Measurements from ENCODE around the gene RFNG. TPM values are rescaled to one million over a fixed set of nuclear protein-coding genes. Genes with fewer than 3 reads are reported as not detected.

The RFNG gene
- total RNA-seq, 1 experiment from 2014 or later: 52.0 TPM

GRCh38 chr17:81999976-82000802, 51.4 kb downstream of the RFNG start:
- H3K9me3 ChIP-seq (ENCODE audit: control insufficient read depth in 1 of 2, insufficient read depth in 1 of 2, low read depth in 1 of 2, low read length in 2 of 2): no peaks in the 10 kb centered on the region
- no peak overlapping the region; the same call in 1 of the 2 replicates for H3K9ac ChIP-seq (ENCODE audit: low read length)
- H3K4me2 ChIP-seq (ENCODE audit: low read length): no peak overlapping the region
- H3K4me3 ChIP-seq (replicated peaks in 1 of 2; ENCODE audit: low read depth in 1 of 2, low read length in 2 of 2): no peak overlapping the region
- TF ChIP-seq SRF (IDR thresholded peaks at IDR 0.05; ENCODE audit: low read depth): no peak
- no peak for TF ChIP-seq REST (IDR thresholded peaks at IDR 0.05; ENCODE audit: low read depth)
- no peaks in the 10 kb centered on the region for H4K20me1 ChIP-seq (ENCODE audit: insufficient read depth)
- no peaks in the 10 kb centered on the region for H3K27me3 ChIP-seq (ENCODE audit: insufficient read depth, low read length)
- ATAC-seq (no peak), DNase-seq (ENCODE audit: low read depth, low spot score) (no peak)
- ChIA-PET POLR2A (no interaction called here), RAD21 (ENCODE audit: low non-redundant PET in 1 of 2, low total read pairs in 2 of 2, uncharacterized antibody in 2 of 2, unreplicated experiment in 2 of 2) (no interaction called here), CTCF (no interaction called here)
- no peaks in the 10 kb centered on the region for H3K79me2 ChIP-seq (ENCODE audit: insufficient read depth, low read length)
- H3K27ac ChIP-seq (ENCODE audit: low read depth, low read length): no peak overlapping the region
- no TSS peak for BruUV-seq (replicated peaks)
- H3K4me1 ChIP-seq (ENCODE audit: control insufficient read depth in 1 of 2, insufficient read depth in 2 of 2, low read length in 2 of 2): peaks cover 44 to 55% of the 10 kb centered on the region in 2 experiments
- intact Hi-C loops (cut with micrococcal nuclease): no loop called here
- H3K9me2 ChIP-seq (ENCODE audit: insufficient read depth): no peaks in the 10 kb centered on the region
- no peaks in the 10 kb centered on the region; a peak in 1 of 4 replicates for H3K36me3 ChIP-seq (ENCODE audit: control insufficient read depth in 1 of 2, insufficient read depth in 2 of 2, low read length in 2 of 2)
- no peak overlapping the region for H2AFZ ChIP-seq (ENCODE audit: low read depth, low read length, poor library complexity, severe bottlenecking)

- no peaks in the 10 kb centered on the region for H3K79me2 ChIP-seq (ENCODE audit: insufficient read depth, low read length)
- BruUV-seq (replicated peaks): no TSS peak
These were observed 52.0 kb downstream of the RFNG start for GRCh38 chr17:81999587-81999975.

More at GRCh38 chr17:81999587-81999975, 52.0 kb downstream of the RFNG start:
- H3K4me3 ChIP-seq (replicated peaks in 1 of 2; ENCODE audit: low read depth in 1 of 2, low read length in 2 of 2): no peak overlapping the region
- POLR2A ChIA-PET: no interaction called here
- no peak overlapping the region for H3K27ac ChIP-seq (ENCODE audit: low read depth, low read length)
- no peak for TF ChIP-seq JUND (IDR thresholded peaks at IDR 0.05)
- TF ChIP-seq FOSL1 (IDR thresholded peaks at IDR 0.05; ENCODE audit: low read depth): no peak
- TF ChIP-seq TCF7L2 (IDR thresholded peaks at IDR 0.05; ENCODE audit: borderline replicate concordance, extremely low read depth, insufficient read depth, insufficient read length): no peak
- TF ChIP-seq ZBTB33 (IDR thresholded peaks at IDR 0.05; ENCODE audit: extremely low read depth, insufficient replicate concordance, low read length): no peak
- no peak for TF ChIP-seq ELF1 (IDR thresholded peaks at IDR 0.05; ENCODE audit: borderline replicate concordance, low read depth)
- TF ChIP-seq POLR2A (IDR thresholded peaks at IDR 0.05; ENCODE audit: borderline replicate concordance, extremely low read depth, insufficient read depth, insufficient read length): no peak
- no peak for TF ChIP-seq EZH2phosphoT487 (IDR thresholded peaks at IDR 0.05; ENCODE audit: borderline replicate concordance)
- TF ChIP-seq POLR2AphosphoS5 (IDR thresholded peaks at IDR 0.05; ENCODE audit: low read depth, low read length): no peak
- intact Hi-C loops (cut with micrococcal nuclease): no loop called here
- ATAC-seq (no peak), DNase-seq (ENCODE audit: low read depth, low spot score) (no peak)
- no peak overlapping the region for H2AFZ ChIP-seq (ENCODE audit: low read depth, low read length, poor library complexity, severe bottlenecking)
- CTCF ChIA-PET: no interaction called here
- no peaks in the 10 kb centered on the region for H3K9me3 ChIP-seq (ENCODE audit: control insufficient read depth in 1 of 2, insufficient read depth in 1 of 2, low read depth in 1 of 2, low read length in 2 of 2)
- H3K9me2 ChIP-seq (ENCODE audit: insufficient read depth): no peaks in the 10 kb centered on the region
- H4K20me1 ChIP-seq (ENCODE audit: insufficient read depth): no peaks in the 10 kb centered on the region
- H3K4me2 ChIP-seq (ENCODE audit: low read length): no peak overlapping the region
- no peaks in the 10 kb centered on the region; a peak in 1 of 4 replicates for H3K36me3 ChIP-seq (ENCODE audit: control insufficient read depth in 1 of 2, insufficient read depth in 2 of 2, low read length in 2 of 2)
- no peaks in the 10 kb centered on the region for H3K27me3 ChIP-seq (ENCODE audit: insufficient read depth, low read length)
- no peak overlapping the region for H3K9ac ChIP-seq (ENCODE audit: low read length)
- RAD21 ChIA-PET (ENCODE audit: low non-redundant PET in 1 of 2, low total read pairs in 2 of 2, uncharacterized antibody in 2 of 2, unreplicated experiment in 2 of 2): interaction anchor here in 1 of 2 experiments (0.7 kb wide), 1 partner anchor 20 kb away, joined by 3 read pairs; no protein-coding TSS in a partner anchor
- H3K4me1 ChIP-seq (ENCODE audit: control insufficient read depth in 1 of 2, insufficient read depth in 2 of 2, low read length in 2 of 2): peaks cover 39 to 49% of the 10 kb centered on the region in 2 experiments
